HG03280 (cell line): ENCODE data around the gene ZNF74.
A peak's percentile ranks its signal among the peaks of the same experiment; 100 is the strongest.

Experiments used
- ATAC-seq: cut with Tn5 transposase; IDR thresholded peaks from one replicate; pipeline ENCODE4 v1.9.1; 2021; ENCODE audit warnings: mild to moderate bottlenecking, moderate library complexity; ENCODE audit not compliant: unreplicated experiment

Gene ZNF74

DNA sequence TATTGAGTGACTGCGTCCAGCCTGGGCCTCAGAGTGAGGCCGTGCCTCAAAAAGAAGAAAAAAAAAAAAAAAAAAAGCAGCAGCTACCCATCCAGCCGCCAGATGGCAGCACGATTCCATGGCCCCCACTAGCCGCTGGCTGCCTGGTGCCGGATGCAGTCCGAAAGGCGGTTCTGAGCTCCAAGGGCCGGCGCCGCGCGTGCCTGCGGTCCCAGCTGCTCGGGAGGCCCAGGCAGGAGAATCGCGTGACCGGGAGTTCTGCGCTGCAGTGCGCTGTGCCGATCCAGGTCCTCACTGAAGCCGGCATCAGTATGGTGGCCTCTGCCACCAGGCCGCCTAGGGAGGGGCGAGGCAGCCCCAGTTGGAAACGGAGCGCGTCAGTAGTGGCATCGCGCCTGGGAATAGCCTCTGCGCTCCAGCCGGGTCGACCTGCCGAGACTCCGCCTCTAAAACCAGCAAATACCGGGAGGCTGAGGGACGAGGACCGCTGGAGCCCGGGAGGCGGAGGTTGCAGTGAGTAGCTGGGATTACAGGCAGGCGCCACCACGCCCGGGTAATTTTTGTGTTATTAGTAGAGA is 24.3 kb downstream of the ZNF74 start:
- peak; percentile 47 for ATAC-seq

DNA sequence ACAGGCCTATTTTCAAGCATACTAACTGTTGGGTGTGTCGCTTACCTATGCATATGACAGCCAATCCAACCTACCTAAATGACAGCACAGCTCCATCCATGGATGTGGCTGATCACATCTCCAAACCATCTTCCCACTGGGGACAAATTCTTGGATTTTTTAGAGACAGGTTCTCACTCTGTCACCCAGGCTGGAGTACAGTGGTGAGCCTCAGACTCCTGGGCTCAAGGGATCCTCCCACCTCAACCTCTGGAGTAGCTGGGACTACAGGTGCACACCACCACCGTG is 25.7 kb downstream of the ZNF74 start:
- no peak for ATAC-seq

DNA sequence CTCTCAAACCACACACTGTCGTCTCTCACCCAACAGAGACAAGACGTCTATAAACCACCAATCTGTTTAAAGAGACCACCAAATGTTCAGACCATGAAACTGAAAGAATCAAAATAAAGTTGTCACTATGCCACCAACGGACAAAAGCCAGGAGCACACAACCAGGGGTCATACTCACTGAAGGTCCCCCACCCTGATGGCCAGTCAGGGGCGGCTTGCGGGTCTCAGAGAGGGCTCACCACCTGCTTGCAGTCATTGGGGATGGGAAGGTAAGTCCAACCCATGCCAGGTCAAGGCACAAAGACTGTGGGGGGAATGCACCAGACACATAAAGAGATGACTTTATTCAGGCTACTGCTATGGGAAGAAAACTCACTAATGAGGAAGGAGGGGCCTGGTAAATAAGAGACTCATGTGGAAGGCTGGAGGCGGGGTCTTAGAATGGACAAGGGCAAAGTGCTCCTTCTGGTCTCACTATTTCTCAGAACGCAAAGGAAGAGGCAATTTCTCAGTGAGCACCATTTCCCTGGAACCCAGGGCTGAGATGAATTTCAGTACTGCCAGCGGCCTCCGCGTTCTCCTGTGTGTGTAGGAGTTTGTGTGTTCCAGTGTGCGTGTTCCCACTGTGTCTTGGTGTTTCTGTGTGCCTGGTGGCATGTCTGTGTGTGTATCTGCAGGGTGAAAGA is 26.3 kb downstream of the ZNF74 start:
- no peak for ATAC-seq

DNA sequence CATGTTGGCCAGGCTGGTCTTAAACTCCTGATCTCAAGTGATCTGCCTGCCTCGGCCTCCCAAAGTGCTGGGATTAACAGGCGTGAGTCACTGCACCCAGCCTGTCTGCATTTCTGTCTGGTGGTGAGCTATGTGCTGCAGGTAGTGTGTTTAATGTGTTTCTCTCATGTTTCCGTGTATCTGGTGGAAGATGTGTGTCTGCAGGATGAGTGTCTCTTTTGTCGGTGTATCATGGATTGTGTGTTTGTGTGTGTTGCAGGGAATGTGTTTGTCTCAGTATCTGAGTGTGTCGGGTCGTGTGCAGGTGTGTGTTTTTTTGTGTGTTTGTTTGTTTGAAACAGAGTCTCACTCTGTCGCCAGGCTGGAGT is 27.5 kb downstream of the ZNF74 start:
- no peak for ATAC-seq

DNA sequence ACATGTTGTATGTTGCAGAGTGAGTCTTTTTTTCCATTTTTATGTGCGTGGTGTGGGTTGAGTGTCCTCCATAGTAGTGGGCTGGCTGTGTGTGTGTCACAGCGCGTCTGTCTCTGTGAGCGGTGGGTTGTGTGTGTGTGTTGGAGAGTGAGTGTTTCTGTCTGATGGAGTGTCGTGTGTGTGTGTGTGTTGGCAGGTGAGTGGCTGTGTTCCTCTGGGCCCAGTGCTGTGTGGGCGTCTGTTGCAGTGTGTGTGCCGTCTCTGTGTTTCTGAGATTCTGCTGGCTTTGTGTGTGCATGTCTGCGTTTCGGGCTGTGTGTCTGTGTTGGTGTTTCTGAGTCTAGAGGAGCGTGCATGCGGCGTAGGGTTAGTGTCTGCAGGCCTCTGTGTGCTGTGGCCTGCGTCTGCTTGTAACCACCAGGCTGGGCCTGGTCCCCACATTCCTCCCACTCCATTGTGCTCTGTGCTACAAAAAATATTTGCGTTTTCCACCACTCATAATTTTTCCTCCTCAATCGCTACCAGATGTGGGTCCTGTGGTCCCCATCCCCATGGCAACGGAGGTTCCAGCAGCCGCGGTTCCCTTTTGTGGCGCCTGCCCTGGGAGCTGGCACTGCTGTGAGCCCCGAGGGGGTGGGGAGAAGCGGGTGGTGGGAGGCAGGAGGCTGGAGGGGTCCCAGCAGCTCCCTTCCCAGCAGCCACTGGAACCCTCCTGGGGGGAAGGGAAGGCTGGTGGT is 28.5 kb downstream of the ZNF74 start:
- ATAC-seq: no peak

DNA sequence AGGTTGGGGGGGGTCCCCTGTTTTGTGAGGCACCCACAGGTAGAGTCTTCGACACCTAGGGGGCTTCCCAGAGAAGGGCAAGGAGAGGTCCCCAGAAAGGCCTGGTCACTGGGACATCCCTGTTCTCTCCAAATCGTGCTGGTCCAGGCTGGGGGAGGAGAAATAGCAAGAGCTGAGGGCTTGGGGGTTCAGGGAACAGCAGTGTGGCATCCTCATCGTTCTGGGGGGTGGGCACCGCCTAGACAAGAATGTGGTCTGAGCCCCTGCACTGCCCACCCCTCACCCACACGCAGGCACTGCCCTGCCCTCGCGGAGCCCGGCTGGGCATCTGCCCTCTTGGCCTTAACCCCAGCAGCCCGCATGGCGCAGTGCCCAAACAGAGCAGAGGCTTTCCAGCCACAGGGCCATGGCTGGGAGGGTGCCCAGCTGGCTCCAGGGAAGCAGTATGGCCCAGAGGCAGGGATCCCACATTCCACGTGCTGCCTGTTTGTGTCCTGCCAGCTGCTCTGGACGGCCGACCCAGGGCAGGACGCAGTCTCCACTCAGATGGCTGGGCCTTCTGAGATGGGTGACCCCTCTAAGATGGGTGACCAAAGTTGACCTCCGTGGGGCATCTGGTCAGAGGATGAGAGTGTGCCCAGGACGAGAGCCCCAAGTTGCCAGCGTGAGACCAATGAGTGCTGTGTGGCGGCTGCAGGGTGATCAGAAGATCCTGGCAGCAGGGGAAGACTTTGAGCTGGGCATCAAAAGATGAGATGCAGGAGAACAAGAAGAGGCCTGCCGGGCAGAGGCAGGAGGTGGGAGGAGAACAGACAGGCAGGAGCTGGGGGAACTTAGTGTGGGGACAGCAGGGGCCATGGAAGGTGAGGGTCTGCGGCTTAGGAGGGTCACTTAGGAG is 29.3 kb downstream of the ZNF74 start:
- ATAC-seq: no peak

DNA sequence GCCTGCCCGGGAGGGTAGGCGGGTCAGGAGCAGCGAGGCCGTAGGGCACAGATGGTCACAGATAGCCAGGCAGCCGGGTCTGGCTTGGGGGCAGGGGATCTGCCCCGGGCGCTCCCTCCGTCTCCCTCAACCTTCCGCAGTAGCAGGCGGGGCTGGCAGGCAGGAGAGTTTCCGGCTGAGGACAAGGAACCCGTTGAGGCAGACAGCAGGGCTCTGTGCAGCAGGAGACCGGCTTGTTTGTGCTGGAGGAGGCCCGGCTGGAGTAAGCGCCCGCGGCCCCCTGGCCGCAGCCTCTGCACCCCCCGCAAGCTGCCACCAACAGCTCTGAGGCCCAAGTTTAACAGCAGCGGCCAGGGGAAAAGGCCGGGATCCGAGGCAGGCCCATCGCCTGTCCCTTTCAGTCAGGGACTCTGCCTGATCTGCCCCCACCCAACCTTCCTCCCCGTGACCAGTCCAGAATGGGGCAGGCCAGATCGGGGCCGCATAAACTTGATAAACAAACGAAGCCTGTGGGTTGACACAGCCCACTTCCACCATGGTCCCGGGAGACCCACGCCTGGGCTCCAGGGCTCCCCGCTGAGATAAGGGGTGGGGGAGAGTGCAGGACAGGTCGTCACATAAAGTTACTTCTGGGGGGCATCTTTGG is 30.1 kb downstream of the ZNF74 start:
- no peak for ATAC-seq

DNA sequence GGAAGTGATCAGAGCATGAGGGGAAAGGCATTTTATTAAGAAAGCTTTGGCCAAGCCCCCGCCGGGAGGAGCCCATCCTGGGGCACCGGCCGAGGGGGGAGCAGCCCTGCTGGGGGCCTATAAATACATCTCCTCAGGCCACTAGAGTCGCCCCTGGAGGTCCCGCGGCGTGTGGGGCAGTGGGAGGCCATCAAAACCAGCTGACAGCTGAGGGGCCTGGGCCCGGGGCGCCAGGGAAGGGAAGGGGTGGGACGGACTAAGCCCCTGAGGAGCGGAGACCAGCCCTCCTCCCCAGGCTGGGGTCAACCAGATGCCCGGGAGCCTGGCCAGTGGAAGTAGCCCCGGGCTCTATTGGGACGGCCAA is 30.6 kb downstream of the ZNF74 start:
- no peak for ATAC-seq

DNA sequence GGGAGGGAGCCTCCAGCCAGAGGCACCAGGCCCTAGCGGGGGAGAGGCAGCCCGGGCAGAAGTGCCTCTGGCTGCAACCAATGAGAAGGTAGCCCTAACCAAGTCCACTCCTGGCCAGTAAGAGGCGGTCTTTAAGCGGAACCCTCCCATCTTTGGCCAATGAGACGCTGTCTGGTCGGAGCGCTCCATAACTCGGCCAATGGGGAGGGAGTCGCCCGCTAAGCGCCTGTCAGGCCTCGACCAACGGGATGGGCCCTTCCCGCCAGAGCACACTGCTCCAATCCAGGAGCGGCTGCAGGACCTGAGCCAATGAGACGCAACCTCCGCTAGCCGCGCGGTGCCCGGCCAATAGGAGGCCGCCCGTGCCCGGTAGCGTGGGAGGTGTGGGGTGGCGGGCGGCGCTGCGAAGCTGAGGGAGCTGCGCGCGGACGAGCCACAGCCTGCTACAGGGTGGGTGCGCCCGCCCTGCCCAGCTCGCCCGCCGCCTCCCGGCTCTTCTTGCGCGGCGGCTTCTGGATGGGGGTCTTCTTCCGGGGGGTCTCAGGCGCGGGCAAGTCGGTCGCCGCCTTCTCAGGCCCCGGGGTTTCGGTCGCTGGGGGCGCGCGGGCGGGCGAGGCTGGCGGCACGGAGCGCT is 31.1 kb downstream of the ZNF74 start:
- ATAC-seq: no peak

DNA sequence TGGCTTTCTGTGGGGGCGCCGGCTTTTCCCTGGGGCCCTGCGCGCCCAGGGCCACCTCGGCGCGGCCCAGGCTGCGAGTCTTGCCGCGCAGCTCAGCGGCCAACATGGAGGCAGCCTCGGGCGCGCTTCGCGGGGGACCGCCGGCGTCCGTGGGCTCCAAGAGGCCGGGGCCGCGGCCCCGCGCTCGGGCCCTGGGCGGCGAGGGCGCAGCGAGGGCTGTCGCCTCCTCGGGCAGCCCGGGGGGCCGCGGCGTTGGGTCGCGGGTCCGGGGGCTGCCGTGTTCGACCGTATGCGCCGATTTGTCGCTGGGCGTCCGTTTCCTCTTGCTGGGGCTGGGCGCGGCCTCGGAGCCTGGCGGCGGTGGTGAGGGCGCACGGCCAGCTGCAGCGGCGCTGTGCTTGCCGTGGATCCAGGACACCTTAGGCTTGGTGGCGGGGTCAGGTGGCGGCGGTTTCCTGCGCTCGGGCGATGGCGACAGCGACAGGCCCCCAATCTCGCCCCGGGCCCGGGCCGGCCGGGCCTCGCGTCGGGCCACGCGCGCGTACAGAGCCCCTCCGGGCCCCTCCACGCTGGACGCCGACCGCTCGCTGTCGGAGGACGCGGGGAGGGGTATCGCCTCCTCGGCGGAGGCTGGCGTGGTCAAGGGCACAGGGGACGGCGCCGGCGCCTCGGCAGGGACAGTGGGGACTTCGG is 31.8 kb downstream of the ZNF74 start:
- ATAC-seq: no peak

DNA sequence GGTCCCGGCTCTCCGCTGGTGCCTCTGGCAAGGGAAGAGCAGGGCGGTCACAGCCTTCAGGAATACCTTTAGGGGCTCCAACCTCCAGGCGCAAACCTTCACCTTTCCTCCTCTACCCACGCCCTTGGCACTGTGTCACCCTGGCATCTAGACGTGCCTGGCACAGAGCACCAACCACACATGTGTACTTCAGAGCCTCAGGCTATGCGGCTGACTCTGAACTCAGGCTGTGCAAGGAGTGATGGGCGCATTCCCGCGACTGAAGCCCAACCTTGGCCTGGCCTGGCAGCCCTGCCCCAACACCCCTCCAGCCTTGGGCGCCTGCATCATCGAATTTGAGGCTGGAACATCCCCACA is 32.3 kb downstream of the ZNF74 start:
- ATAC-seq: no peak

DNA sequence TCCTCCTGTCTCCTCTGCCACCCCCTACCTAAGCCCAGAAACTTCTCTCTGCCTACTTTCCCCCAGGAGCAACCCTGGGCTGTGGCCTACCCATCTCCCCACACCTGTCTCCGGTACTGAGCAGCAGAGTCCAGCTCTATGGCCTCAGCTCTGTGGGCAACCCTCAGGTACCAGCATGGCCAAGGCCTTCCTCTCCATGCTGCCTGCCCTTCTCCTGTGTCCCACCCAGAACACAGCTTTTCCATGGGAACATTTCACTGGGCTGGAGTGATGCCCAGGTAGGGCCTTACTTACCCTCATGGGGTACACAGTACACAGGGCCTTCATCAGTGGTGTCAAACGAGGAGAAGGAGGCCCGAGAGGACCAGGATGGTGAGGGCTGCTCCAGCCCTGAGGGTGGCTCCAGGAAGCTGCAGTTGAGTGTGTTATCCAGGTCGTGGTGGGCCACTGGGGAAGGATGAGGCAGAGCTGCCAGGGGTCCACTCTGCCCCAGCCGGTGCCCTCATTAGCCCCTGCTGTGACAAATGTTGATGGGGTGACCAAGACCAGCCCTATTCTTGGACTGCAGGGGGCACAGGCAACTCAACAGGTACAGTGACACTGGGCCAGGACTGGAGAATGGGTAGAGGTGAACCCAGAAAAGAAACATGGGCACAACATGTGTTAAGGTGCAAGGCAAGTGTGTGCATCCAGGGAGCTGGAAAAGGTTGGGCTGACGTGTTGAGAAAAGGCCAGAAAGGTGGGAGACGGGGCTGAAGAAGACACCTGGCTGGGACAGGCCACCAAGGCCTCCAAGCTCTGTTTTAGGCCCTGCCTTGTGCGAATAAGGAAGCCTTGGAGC is 33.4 kb downstream of the ZNF74 start:
- ATAC-seq: no peak

DNA sequence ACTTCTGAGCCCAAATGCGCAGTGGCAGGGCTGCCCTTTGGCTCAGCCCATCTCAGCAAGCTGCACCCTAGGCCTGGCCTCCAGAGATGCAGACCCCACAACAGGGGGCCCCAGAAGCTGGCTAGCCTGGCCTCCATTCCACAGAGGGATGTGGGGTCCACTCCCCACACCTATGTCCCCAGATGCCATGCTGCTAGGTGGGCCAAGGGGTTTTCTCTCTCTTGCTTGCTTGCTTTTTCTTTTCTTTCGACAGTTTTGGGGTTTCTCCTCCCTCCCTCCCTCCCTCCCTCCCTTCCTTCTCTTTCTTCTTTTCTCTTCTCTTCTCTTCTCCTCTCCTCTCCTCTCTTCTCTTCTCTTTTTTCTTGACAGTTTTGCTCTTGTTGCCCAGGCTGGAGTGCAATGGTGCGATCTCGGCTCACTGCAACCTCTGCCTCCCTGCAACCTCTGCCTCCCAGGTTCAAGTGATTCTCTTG is 34.0 kb downstream of the ZNF74 start:
- no peak for ATAC-seq

DNA sequence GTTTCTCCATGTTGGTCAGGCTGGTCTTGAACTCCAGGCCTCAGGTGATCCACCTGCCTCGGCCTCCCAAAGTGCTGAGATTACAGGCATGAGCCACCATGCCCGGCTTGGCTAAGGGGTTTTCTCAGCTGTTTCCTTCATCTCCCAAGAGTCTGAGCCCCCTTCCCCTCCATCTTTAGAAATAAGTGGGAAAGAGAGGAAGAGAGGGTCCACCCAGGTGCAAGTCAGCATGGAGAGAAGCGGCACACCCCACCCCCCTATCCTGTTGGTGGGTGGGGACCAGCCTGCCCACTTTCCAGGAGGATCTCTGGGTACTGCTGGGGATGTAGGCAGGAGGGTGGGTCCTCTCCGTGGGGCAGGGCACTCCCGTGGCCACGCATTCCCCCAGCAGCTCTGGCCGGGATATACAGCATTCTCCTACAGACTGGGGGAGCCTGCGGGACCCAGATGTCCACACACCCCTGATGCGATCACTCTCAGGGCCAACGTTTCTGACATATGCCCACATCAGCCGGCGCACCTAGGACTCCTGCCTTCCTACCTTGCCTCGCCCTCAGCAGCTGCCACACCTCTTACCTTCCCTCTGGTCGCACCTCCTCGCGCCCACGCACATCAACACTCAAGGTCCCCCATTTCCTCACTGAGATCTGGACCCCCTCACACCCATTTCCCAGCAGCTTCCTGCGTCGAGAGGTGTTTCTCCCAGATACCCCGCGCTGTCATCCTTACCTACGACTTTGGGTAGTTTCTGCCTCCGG is 34.7 kb downstream of the ZNF74 start:
- ATAC-seq: no peak

DNA sequence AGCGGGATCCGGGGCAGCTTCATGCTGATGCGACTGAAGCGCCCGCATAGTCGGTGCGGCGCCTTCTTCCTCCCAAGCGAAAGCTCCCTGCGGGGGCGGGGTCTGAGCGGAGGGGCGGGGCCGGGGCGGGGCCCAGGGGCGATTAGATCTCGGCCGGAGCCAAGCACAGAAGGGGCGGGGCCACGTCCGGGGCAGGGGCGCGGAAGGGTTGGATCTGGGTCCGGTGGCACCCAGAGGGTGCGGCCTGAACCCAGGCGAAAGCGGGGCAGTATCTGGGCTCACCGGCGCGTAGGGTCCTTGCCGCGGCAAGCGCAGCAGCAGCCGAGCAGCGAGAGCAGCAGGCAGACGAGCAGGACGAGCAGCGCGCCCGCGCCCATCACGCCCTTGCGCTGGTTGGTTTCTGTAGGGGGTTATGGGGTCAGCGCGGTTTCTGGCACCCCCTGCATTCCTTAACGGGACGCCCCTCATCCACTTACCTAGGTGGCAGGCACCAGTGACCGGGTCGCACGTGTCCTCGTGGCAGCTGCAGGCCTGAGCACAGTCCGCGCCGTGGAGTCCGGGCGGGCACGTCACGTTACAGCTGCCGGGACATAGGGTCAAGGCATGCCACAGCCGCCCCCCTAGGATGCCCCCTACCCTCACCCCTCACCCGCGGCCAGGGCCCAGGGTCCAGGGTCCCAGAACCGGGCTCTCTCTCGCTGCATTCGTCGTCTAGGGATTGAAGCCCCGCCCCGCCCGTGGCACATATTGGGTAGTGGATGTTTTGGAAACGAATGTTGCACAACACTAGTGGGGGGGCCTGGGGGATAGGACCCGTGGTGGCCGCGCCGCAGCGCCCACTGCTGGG is 35.5 kb downstream of the ZNF74 start:
- ATAC-seq: no peak

DNA sequence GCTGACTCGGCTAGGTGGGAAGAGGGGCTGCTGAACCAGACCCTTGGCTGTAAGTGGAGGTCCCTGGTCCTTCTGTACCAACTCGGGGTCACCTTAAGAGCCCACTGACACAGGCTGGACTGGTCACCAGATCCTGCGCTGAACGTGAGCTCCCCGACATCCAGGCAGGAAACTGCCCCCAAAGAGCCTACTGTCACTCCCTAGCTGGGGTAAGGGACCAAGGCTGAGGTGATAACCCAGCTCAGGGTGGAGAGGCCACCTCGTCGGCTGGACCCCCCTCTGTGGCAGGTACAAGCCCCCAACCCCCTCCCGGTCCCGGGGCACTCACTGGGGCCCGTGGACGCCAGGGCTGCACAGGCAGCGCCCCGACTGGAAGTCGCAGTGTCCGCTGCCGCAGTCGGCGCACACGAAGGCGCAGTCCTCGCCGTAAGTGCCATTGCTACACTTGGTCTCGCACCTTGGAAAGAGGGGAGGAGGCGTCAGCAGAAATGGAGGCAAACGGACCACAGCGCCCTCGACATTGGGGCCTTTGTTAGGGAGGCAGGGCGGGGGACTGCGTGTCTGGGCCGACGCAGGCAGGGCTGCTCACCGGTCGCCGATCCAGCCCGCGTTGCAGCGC is 36.3 kb downstream of the ZNF74 start:
- no peak for ATAC-seq
